Endothelial cell of umbilical vein (primary cell): Measurements from ENCODE around the gene MAFF. TPM values are rescaled to one million over a fixed set of nuclear protein-coding genes. Genes with fewer than 3 reads are reported as not detected.

Source experiments
- BruUV-seq: library from RNA; stranded (reverse); fragments of 400-500 nt; replicated peaks from 2 replicates; lab custom pipeline; 2021; lab: Mats Ljungman, UMichigan
- CTCF ChIA-PET: fragments of 300-600, 350-600 bp; sonication (Branson Sonifier 250); formaldehyde crosslinking; loops from one replicate; lab custom pipeline; 2021; ENCODE audit warnings: antibody characterized with exemption, inconsistent platforms; lab: Charles Lee
- POLR2A ChIA-PET: fragments of 300-600, 350-600 bp; sonication (Branson Sonifier 250); formaldehyde crosslinking; loops from one replicate; lab custom pipeline; 2021; ENCODE audit warnings: antibody characterized with exemption, inconsistent platforms; lab: Charles Lee
- DNase-seq: peaks from one replicate; pipeline ENCODE4 v3.0.0-alpha.2; 2011; ENCODE audit warnings: low read depth, low spot score
- FAIRE-seq: peaks from 2 replicates; lab custom pipeline; 2011; peaks lifted over from hg19 to GRCh38; lab: Jason Lieb, UNC
- H2AFZ ChIP-seq: 2 replicates; pipeline ENCODE4 v1.6.0; 2012; ENCODE audit warnings: low read depth, low read length, control low read depth, inconsistent platforms
- H3K27ac ChIP-seq: 2 replicates; pipeline ENCODE4 v1.5.1; 2011; ENCODE audit warnings: low read depth, mild to moderate bottlenecking, control low read depth, low read length, moderate library complexity; ENCODE audit not compliant: insufficient read depth
- H3K27me3 ChIP-seq, 2 experiments: 2 replicates each; pipeline versions ENCODE4 v1.6.0 to v1.6.1; 2011; ENCODE audit warnings: low read length in 2 of 2, mixed read lengths in 1 of 2; ENCODE audit not compliant: control insufficient read depth in 2 of 2, insufficient read depth in 2 of 2
- H3K36me3 ChIP-seq, 2 experiments: 2 replicates in 1 of 2; 3 replicates in 1 of 2; pipeline ENCODE4 v1.5.1; 2011; ENCODE audit warnings: low read length in 2 of 2, mild to moderate bottlenecking in 1 of 2, moderate library complexity in 1 of 2; ENCODE audit not compliant: control insufficient read depth in 2 of 2, insufficient read depth in 2 of 2; ENCODE audit errors: extremely low read depth in 1 of 2
- H3K4me1 ChIP-seq: 3 replicates; pipeline ENCODE4 v1.5.1; 2011; ENCODE audit warnings: mild to moderate bottlenecking, low read length; ENCODE audit not compliant: control insufficient read depth, insufficient read depth; ENCODE audit errors: extremely low read depth
- H3K4me2 ChIP-seq: 2 replicates; pipeline ENCODE4 v1.6.1; 2011; ENCODE audit warnings: low read length, control low read depth, mixed read lengths; ENCODE audit not compliant: insufficient read depth
- H3K4me3 ChIP-seq, 3 experiments: fragments of 200-600 bp in 1 of 3; sonication (generic), shearing (Covaris generic) in 1 of 3; replicated peaks in 1 of 3; 2 replicates each; pipeline ENCODE4 v1.5.1; 2011 to 2016; ENCODE audit warnings: control low read depth in 3 of 3, low read length in 3 of 3, mild to moderate bottlenecking in 2 of 3, inconsistent platforms in 1 of 3, low read depth in 1 of 3, moderate library complexity in 1 of 3; ENCODE audit not compliant: insufficient read depth in 1 of 3
- H3K79me2 ChIP-seq: 2 replicates; pipeline ENCODE4 v1.6.0; 2012; ENCODE audit warnings: low read length, inconsistent platforms; ENCODE audit not compliant: control insufficient read depth, insufficient read depth
- H3K9ac ChIP-seq: replicated peaks from 2 replicates; pipeline ENCODE3; 2011; ENCODE audit warnings: low read length, control low read depth; ENCODE audit not compliant: insufficient read depth; ENCODE audit errors: extremely low read depth
- H3K9me1 ChIP-seq: replicated peaks from 3 replicates; pipeline ENCODE4 v1.6.0; 2011; ENCODE audit warnings: mild to moderate bottlenecking, low read length; ENCODE audit not compliant: control insufficient read depth, insufficient read depth; ENCODE audit errors: extremely low read depth
- H3K9me3 ChIP-seq: replicated peaks from 2 replicates; pipeline ENCODE4 v1.5.1; 2012; ENCODE audit warnings: low read length, inconsistent platforms; ENCODE audit not compliant: control insufficient read depth, insufficient read depth
- H4K20me1 ChIP-seq: replicated peaks from 2 replicates; pipeline ENCODE3; 2011; ENCODE audit warnings: mild to moderate bottlenecking, low read length; ENCODE audit not compliant: control insufficient read depth, insufficient read depth; ENCODE audit errors: extremely low read depth
- CTCF ChIP-seq, 2 donors: IDR thresholded peaks; 1 replicate in 1 of 2; 2 replicates in 1 of 2; pipeline ENCODE4 v1.5.1; 2011; ENCODE audit warnings: low read length in 2 of 2, mild to moderate bottlenecking in 2 of 2, moderate library complexity in 2 of 2, control low read depth in 1 of 2, inconsistent platforms in 1 of 2, low read depth in 1 of 2; ENCODE audit not compliant: insufficient read depth in 1 of 2; ENCODE audit errors: extremely low read depth in 1 of 2
- EZH2 ChIP-seq: IDR thresholded peaks from 2 replicates; pipeline ENCODE4 v1.6.1; 2012; ENCODE audit warnings: borderline replicate concordance, low read depth, mild to moderate bottlenecking, moderate library complexity, low read length, inconsistent platforms; ENCODE audit not compliant: severe bottlenecking
- FOS ChIP-seq: IDR thresholded peaks from 2 replicates; pipeline ENCODE4 v1.6.1; 2011; ENCODE audit warnings: mild to moderate bottlenecking, low read length, moderate library complexity, borderline replicate concordance; ENCODE audit not compliant: insufficient read depth
- GATA2 ChIP-seq: IDR thresholded peaks from 2 replicates; pipeline ENCODE4 v1.7.0; 2011; ENCODE audit warnings: low read depth, mild to moderate bottlenecking, moderate library complexity, mixed read lengths, low read length; ENCODE audit not compliant: insufficient read length, insufficient read depth
- JUN ChIP-seq: IDR thresholded peaks from 2 replicates; pipeline ENCODE4 v1.6.1; 2011; ENCODE audit warnings: borderline replicate concordance, low read depth; ENCODE audit not compliant: insufficient read length, insufficient read depth
- POLR2AphosphoS5 ChIP-seq: IDR thresholded peaks from 2 replicates; pipeline ENCODE4 v1.6.1; 2012; ENCODE audit warnings: low read depth, mild to moderate bottlenecking, control low read depth, low read length, moderate library complexity; ENCODE audit not compliant: insufficient read depth
- dilution Hi-C: fragments of 300-500 bp; cut with MboI; formaldehyde crosslinking; loops from one replicate; pipeline ENCODE4 v1.15.0; 2019; ENCODE audit warnings: low sequenced_read_pairs; ENCODE audit not compliant: extremely low pct_ligation_motif_present
- intact Hi-C: fragments of 100-400 bp; cut with micrococcal nuclease; formaldehyde crosslinking; loops from one replicate; pipeline ENCODE4 v1.10.0; 2022
- polyA plus RNA-seq, 4 experiments: library from polyadenylated mRNA; depleted of rRNA in 3 of 4; stranded (reverse) in 3 of 4; unstranded in 1 of 4; fragments of >200 nt; gene quantifications; 2 replicates each; pipeline versions ENCODE4 v1.2.1 to v1.2.3, GENCODE V29; 2011 to 2012; ENCODE audit warnings: missing spikeins in 1 of 4
- total RNA-seq: library from RNA; stranded (reverse); gene quantifications from 2 replicates; pipeline ENCODE4 v1.2.3, GENCODE V29; 2021
- TF ChIP-seq, protein P1 (sequence below): IDR thresholded peaks from 2 replicates; pipeline ENCODE4 v1.6.1; 2011; ENCODE audit not compliant: insufficient read depth, insufficient read length

The MAFF gene
- total and polyA plus RNA-seq, 2 donors (not counting 3 experiments of a cell fraction or from before 2014, with no cell fraction given) = 29.0 to 61.2 TPM

- FAIRE-seq = peak; percentile 95
- H3K36me3 ChIP-seq = peaks cover 2 to 26% of the 10 kb centered on the region in 2 experiments
- BruUV-seq = no TSS peak
These were observed 37.4 kb downstream of the MAFF start for GRCh38 chr22:38239101-38239761.

More at GRCh38 chr22:38239101-38239761, 37.4 kb downstream of the MAFF start:
- H3K4me3 ChIP-seq = no peak overlapping the region
- dilution Hi-C loops (no loop called here), intact Hi-C loops (loop anchor here (1.0 to 10.0 kb wide), 5 partner anchors 9 to 336 kb away; partner anchors contain the start of genes DMC1 and TMEM184B)
- no peaks in the 10 kb centered on the region for H4K20me1 ChIP-seq
- ChIA-PET CTCF (interaction anchor here (0.8 to 3.7 kb wide), 15 partner anchors 9 to 187 kb away, joined by 3 to 41 read pairs (median 3); no protein-coding TSS in a partner anchor), POLR2A (interaction anchor here (0.6 kb wide), 1 partner anchor 66 kb away, joined by 3 read pairs; no protein-coding TSS in a partner anchor)
- peaks cover 31% of the 10 kb centered on the region for H3K4me1 ChIP-seq
- DNase-seq = peak; percentile 83
- H3K9ac ChIP-seq = peak overlapping the region; percentile 70
- no peaks in the 10 kb centered on the region for H3K9me3 ChIP-seq
- H3K4me2 ChIP-seq = peak overlapping the region; percentile 59
- H3K27me3 ChIP-seq = no peaks in the 10 kb centered on the region
- H3K27ac ChIP-seq = peak overlapping the region; percentile 74
- no peaks in the 10 kb centered on the region for H3K9me1 ChIP-seq
- TF ChIP-seq EZH2 = no peak
- TF ChIP-seq JUN = peak; percentile 48
- TF ChIP-seq, protein P1, sequence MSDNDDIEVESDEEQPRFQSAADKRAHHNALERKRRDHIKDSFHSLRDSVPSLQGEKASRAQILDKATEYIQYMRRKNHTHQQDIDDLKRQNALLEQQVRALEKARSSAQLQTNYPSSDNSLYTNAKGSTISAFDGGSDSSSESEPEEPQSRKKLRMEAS = no peak
- TF ChIP-seq GATA2 = peak; percentile 61
- TF ChIP-seq FOS = peak; percentile 68
- peak; percentile 72 for TF ChIP-seq POLR2AphosphoS5
- TF ChIP-seq CTCF (IDR thresholded peaks at IDR 0.05; ENCODE audit: extremely low read depth in 1 of 2, insufficient read depth in 1 of 2, low read depth in 1 of 2, low read length in 2 of 2) = peak in 1 of 2 donors; percentile 34
- peaks cover 3% of the 10 kb centered on the region for H3K79me2 ChIP-seq
- no peak overlapping the region for H2AFZ ChIP-seq
